ENCODE measurements around the gene CAMK2D.

DNA sequence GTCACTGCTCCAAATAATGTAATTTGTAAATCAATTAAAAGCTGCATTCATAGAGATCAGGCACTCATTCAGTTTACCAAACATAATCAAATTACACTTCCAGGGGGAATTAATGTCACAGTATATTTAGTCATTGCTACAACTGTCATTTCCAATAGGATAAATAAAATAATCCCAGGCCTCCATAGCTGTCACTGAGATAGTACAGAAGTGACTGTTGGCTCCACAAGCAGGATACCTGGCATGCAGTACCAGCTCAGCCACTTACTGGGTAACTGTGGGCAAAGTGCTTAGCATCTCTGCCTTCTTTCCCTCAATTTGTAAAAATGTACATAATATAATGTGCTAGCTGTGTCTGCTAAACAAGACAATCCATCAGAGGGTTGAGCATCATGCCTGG, 128.1 kb downstream of the CAMK2D start:
- TF ChIP-seq PAX5 (IDR thresholded peaks at IDR 0.05; ENCODE audit: insufficient read depth, low read length, severe bottlenecking) = no peak
- no peak for TF ChIP-seq POLR2A (IDR thresholded peaks at IDR 0.05; ENCODE audit: low read depth, low read length)
- no peak for TF ChIP-seq POLR2AphosphoS5 (IDR thresholded peaks at IDR 0.05; ENCODE audit: low read depth, low read length)
- TF ChIP-seq TAF1 (IDR thresholded peaks at IDR 0.05; ENCODE audit: low read depth, low read length) = no peak
- TF ChIP-seq SPI1 (IDR thresholded peaks at IDR 0.05; ENCODE audit: low read depth, low read length) = no peak
